Stimulated activated CD8-positive, alpha-beta memory T cell treated with anti-CD3 and anti-CD28 coated beads, Interleukin-12 subunit alpha, Interleukin-12 subunit beta, amount 100 ng/mL, for 24 hours (primary cell): Measurements from ENCODE around the gene GREM1.

Experiments used
- DNase-seq: peaks from one replicate; pipeline ENCODE4 v3.0.0-alpha.2; 2020; ENCODE audit errors: extremely low read depth

Gene GREM1

GRCh38 chr15:32694222-32694983, 23.4 kb upstream of the GREM1 start:
- no peak for DNase-seq

GRCh38 chr15:32698773-32699390, 18.9 kb upstream of the GREM1 start:
- no peak for DNase-seq

GRCh38 chr15:32700501-32701150, 17.2 kb upstream of the GREM1 start:
- DNase-seq, result no peak

GRCh38 chr15:32701863-32702262, 15.9 kb upstream of the GREM1 start:
- no peak for DNase-seq

- no peak for DNase-seq
These were observed 13.3 kb upstream of the GREM1 start for GRCh38 chr15:32704395-32704981.

- no peak for DNase-seq
These were observed 12.4 kb upstream of the GREM1 start for GRCh38 chr15:32705446-32705845.

- no peak for DNase-seq
These were observed 11.1 kb upstream of the GREM1 start for GRCh38 chr15:32706704-32707103.

- DNase-seq, result no peak
These were observed 10.4 kb upstream of the GREM1 start for GRCh38 chr15:32707436-32707835.

GRCh38 chr15:32709295-32710033, 8.3 kb upstream of the GREM1 start:
- DNase-seq, result no peak

- no peak for DNase-seq
These were observed 2.5 kb upstream of the GREM1 start for GRCh38 chr15:32715276-32715675.

- no peak for DNase-seq
These were observed 1.4 kb upstream of the GREM1 start for GRCh38 chr15:32716216-32716914.

- no peak for DNase-seq
These were observed 834 bp upstream of the GREM1 start for GRCh38 chr15:32716915-32717425.

- no peak for DNase-seq
These were observed 520 bp downstream of the GREM1 start for GRCh38 chr15:32718227-32718820.

GRCh38 chr15:32718821-32719716, 1.3 kb downstream of the GREM1 start:
- no peak for DNase-seq

GRCh38 chr15:32721596-32721995, 3.8 kb downstream of the GREM1 start:
- DNase-seq, result no peak

GRCh38 chr15:32722136-32722535, 4.3 kb downstream of the GREM1 start:
- no peak for DNase-seq

GRCh38 chr15:32723171-32723948, 5.6 kb downstream of the GREM1 start:
- DNase-seq, result no peak

- no peak for DNase-seq
These were observed 12.0 kb downstream of the GREM1 start for GRCh38 chr15:32729700-32730395.
